Stimulated activated CD4-positive, alpha-beta T cell treated with anti-CD3 and anti-CD28 coated beads, Interleukin-4, amount 100 ng/mL, for 4 hours (primary cell): Measurements from ENCODE around the gene RAD51AP2.
"Not testable (repeated sequence)": the region's sequence is repeated elsewhere in the genome, so short reads cannot be mapped to it uniquely, and the experiment has no call there.

Experiments
- DNase-seq, 2 experiments: peaks; one replicate each; pipeline ENCODE4 v3.0.0-alpha.2; 2020

RAD51AP2 gene

GRCh38 chr2:17518212-17519154, at the start of gene RAD51AP2:
RAD51AP2 (minus strand) TSS chr2:17518440; CDS start chr2:17518415, 25 bp downstream.
- no peak for DNase-seq

- DNase-seq, result not testable (repeated sequence)
Measured at GRCh38 chr2:17565726-17566125, 47.5 kb upstream of the RAD51AP2 start.

- no peak for DNase-seq
Measured at GRCh38 chr2:17558878-17559277, 40.6 kb upstream of the RAD51AP2 start.

DNA sequence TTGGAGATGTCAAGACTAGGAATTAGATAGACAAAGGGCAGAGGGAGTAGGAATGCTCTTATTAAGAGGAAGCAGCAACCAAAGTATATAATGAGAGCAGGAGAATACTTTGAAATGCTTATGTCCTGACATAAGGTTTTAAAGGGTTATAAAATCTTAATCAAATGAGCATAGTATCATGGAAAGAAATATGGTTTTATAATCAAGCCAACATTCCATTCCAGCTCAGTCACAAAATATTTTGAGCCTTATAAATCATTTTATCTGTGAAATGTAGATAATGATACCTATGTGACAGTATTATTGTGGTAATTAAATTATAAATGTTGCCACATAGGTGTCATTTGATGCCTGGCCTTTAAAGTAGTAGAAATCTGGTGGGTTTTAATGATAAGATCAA, 39.8 kb upstream of the RAD51AP2 start:
- DNase-seq, result no peak

DNA sequence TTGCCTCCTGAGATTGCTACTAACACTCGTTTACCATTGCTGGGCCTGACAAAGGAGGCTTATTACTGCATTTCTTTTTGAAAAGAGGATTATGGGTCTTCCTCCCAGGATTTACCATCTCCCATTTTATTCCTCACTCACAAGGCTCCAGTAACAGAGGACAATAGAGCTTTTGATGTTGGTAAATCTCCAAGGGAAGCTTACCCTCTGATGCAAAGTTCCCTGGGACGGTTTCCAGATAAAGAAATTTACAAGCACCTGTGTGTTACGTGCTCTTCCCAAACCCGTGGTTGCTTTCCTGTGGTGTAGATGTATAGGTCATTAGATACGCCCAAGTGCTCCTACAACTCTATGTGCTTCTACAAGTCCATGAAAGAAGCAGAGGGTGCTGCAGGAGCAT, 39.4 kb upstream of the RAD51AP2 start:
- DNase-seq, result no peak

GRCh38 chr2:17555150-17555549, 36.9 kb upstream of the RAD51AP2 start:
- DNase-seq, result no peak

- no peak for DNase-seq
Measured at GRCh38 chr2:17550907-17551306, 32.7 kb upstream of the RAD51AP2 start.

DNA sequence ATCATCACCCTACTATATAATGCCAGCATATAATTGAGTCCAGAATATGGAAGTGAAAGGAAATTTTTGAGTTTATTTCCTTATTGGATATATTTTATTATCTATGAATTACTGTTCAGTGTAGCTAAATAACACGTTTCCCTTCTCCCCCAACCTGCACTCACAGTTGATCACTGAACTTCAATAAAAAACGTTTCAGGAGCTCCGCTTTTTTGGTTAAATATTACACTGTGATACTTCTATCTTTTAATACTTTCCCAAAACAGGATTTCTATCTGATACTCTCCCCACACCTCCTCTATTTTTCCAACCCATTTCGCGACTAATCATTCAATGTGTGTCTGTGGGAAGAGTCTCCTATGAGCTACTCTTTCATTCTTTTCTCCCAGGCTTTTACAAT, 29.5 kb upstream of the RAD51AP2 start:
- DNase-seq, result no peak

DNA sequence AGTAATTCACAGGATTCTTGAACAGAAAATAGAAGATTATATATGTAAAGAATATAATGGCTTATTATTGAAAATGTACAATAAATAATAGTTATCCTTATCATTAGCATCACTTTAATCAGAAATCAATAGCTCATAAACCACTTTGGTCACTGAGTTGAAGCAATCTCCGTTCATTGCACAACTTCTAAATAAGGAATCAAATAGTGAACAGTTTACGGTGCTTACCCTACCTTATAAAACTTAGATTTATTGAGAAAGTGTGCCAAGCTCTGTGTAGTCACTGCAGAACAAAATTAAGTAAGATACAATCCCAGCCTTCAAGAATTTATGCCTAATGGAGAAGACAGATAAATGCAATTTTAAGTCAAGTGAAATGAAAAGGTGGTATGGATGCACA, 29.0 kb upstream of the RAD51AP2 start:
- no peak for DNase-seq

DNA sequence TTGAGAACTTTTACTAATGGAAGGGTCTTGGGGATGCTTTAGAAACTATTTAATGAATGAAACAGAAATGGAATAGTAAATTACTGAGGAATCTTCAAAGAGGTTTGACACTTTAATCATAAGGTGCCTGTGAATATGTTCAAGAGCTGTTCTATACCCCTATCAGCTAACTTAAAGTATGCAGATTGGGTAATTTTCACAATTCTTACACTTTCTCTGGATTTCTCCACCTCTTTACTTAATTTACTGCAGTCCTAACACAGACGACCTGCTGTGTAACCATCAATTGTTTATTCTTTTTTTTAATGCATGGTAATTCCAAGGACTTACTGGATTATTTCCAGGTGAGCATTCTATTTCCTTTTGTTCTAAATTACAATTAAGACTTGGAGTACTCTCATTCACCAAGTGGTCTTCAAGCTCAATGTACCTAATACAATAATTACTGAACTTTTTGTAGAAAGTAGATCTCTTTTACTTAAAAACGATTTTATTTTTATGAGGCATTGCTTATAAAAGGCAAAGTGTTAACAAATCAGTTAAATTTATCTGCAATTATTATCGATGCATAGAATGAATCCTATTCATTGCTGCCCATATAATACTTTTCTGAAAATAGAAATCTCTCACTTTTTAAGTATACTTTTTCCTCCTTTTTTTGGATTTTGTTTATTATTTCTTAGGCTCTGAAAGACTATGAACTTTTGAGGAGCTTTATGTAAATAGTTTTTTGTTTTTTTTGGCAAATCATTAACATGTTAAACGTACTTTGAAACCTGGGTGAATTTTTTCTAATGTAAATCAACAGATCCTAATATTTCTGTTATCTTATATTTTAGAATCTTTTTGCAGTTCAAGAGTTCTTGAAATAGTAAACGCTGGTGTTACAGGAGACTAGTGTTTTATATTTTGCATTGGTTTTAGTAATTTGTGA, 27.7 kb upstream of the RAD51AP2 start:
- no peak for DNase-seq

GRCh38 chr2:17544256-17544655, 26.0 kb upstream of the RAD51AP2 start:
- DNase-seq, result no peak

GRCh38 chr2:17543848-17544247, 25.6 kb upstream of the RAD51AP2 start:
- DNase-seq, result no peak

DNA sequence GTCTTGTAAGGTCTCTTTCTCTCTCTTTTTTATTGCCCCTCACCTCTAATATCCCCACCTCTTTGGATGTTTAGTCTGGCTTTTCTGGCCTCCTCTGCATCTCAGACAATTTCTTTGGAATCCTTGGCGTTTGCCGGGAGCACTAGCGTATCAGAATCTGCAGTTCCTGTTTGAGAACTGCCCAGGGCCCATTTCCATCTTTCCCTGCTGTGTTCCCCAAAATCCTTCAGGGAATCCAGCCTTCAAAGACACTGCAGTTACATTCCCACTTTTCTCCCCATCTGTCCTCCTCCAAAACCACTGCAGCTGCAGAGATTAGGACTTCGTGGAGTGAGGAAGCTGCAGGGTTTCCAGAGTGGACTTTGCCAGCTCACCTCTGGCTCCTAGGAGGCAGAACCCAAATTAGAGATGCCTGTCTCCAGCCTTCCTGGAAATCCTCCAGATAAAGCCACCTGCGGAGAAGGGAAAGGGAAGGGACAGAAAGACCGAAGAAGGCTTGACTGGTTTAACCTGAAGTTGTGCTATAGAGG, 25.0 kb upstream of the RAD51AP2 start:
- no peak for DNase-seq

DNA sequence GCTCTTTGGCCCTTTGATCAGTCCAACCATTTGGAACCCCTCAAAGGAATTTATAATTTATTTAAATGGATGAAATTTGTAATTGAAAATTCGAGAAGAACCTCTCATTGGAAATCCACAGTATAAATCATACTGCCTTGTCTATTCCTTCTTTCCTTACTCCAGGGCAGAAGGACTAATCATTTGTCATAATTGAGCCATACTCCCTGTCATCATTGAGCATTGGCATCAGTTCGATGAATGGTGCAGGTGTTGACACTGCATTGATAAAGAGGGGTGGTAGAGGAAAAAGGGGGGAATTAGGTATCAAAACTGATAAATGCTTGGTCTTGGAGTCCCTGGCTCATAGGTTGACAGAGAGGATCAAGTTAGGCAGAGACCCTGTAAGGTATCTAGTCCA, 24.2 kb upstream of the RAD51AP2 start:
- no peak for DNase-seq

DNA sequence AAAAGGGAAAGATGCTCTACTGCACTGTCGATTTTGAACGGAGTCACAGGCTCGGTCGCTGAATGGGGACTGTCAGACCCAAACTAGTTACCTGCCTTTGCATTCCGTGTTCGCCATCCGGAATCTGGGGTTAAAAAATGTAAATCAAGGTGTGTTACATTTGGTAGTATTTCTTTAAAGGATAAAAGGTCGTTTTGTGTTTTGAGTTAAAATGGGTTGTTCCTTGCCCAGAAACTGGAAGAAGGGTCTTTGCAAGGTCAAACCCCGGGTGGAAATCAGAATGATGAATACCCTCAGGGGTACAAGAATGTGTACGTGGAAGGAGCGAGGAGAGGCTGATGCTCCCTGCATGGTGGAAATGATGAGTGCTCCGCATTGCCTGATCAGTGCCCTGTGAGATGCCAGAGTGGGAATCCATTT, 23.3 kb upstream of the RAD51AP2 start:
- DNase-seq, result no peak

GRCh38 chr2:17540813-17541530, 22.7 kb upstream of the RAD51AP2 start:
- DNase-seq, result no peak

DNA sequence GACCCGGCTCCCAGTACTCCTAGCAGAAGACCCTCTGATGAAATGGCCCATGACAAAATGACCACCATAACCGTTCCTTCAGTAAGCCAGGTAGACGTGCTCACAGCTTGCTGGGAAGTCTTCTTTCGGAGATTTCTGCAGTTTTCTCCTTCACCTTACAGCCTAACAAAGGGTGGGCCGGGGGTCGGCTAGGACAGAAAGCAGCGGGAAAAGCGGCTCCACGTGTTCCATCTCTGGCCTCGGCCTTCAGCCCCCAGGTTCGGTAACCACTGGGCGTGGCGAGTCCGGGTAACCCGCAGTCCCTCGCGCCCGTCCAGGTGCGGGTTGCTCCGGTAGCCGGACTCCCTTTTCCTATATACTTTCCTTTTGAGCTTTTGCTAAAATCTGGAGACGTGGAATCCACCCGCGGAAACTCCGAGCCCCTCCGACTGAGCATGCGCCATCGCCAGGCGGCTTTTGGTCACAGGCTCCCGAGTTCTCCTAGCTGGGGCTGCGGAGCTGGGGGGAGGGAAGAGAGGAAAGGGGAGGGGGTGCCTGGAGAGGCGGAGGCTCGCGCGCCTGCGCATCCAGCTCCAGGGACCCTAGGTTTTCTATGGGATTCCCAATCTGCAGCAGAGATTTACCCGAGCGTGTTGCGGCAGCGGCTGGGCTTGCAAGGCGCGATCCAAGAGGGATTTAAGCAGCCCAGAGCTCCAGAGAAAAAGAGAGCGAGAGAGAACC, 22.0 kb upstream of the RAD51AP2 start, which contains the start of gene VSNL1:
TSS of gene VSNL1 (plus strand) at position 604 of the 720 bp plus-strand sequence. CDS start 51,379 bp downstream, outside the sequence.
- no peak for DNase-seq

- no peak for DNase-seq
Measured at GRCh38 chr2:17539611-17540092, 21.4 kb upstream of the RAD51AP2 start.

GRCh38 chr2:17538844-17539554, 20.8 kb upstream of the RAD51AP2 start:
- no peak for DNase-seq

DNA sequence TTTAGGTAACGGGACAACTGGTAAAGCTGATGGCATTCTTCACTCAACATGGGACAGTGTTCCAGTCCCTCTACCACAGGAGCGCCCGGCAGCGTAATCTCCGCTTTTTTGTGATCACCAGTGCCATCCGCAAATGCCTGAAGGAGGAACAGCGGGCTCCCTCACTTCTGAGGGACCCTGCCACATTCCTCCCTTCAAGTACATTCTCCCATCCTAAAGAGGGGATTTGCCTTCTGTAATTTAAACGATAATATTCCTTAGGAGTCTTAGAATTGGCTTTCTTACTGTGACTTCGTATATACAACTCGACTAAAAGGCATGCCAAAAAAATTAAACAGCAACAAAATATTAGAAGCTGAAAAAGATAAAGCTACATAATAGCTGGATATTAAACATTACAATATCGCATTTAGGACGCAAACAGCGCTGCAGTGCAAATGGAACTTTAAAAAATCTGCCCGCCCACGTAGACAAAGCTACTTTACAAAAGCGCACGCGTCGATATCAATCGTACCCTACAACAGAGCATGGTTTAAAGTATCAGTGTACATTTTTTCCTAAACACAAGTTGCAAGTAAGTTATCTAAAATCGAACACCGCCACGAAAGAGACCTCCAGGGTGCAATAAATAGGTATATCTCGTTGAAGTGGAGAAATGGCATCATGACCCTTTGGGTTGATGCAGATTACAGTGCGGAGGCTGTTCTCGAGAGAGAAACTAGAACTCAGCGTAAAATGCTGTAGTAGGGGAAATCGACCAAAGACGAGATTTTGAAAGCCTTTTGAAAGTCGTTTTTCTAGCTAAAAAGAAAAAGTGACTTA, 20.0 kb upstream of the RAD51AP2 start:
- DNase-seq, result no peak
